K562 (cell line): Measurements from ENCODE around the gene PTPRG. TPM values are rescaled to one million over a fixed set of nuclear protein-coding genes. Genes with fewer than 3 reads are reported as not detected.

Experiments
- ATAC-seq: fragments of 200-7000 bp; cut with Tn5 transposase; 3 replicates; pipeline ENCODE4 v1.9.1; 2020; ENCODE audit warnings: moderate library complexity
- BruUV-seq: library from RNA; stranded (reverse); fragments of 400-500 nt; replicated peaks from 2 replicates; lab custom pipeline; 2021; lab: Mats Ljungman, UMichigan
- CTCF ChIA-PET: fragments of 300-600 bp; formaldehyde crosslinking; extraction: SDS; loops from one replicate; lab custom pipeline; 2021; ENCODE audit warnings: low intra/inter-chr PET ratio; lab: Yijun Ruan, JAX
- POLR2A ChIA-PET: fragments of 300-600, 350-650 bp; sonication (Branson Sonifier 250); formaldehyde crosslinking; extraction: SDS; loops from one replicate; lab custom pipeline; 2021; ENCODE audit warnings: antibody characterized with exemption, inconsistent platforms; lab: Yijun Ruan, JAX
- DNase-seq, 4 experiments: peaks; one replicate each; pipeline versions ENCODE4 v3.0.0 to v3.0.0-alpha.2; 2011 to 2018; ENCODE audit warnings: low spot score in 3 of 4, mixed read lengths in 3 of 4; ENCODE audit errors: extremely low read depth in 1 of 4
- FAIRE-seq: peaks from 2 replicates; lab custom pipeline; 2011; peaks lifted over from hg19 to GRCh38; lab: Jason Lieb, UNC
- H2AFZ ChIP-seq: 2 replicates; pipeline ENCODE4 v1.6.0; 2011; ENCODE audit warnings: low read depth, low read length, control low read depth, inconsistent platforms
- H3K27ac ChIP-seq: fragments of 200-600 bp; 3 replicates; pipeline ENCODE4 v1.8.0; 2011; ENCODE audit warnings: low read depth, mild to moderate bottlenecking, control low read depth, inconsistent platforms, low read length, moderate library complexity, mixed read lengths; ENCODE audit errors: extremely low read depth
- H3K27me3 ChIP-seq, 2 experiments: fragments of 300-600 bp in 1 of 2; 2 replicates in 1 of 2; 3 replicates in 1 of 2; pipeline versions ENCODE4 v1.6.0 to v1.8.0; 2011; ENCODE audit warnings: inconsistent platforms in 2 of 2, low read length in 2 of 2, mild to moderate bottlenecking in 1 of 2, mixed read lengths in 1 of 2, moderate library complexity in 1 of 2; ENCODE audit not compliant: control insufficient read depth in 2 of 2, insufficient read depth in 2 of 2
- H3K36me3 ChIP-seq: fragments of 300-600 bp; 3 replicates; pipeline ENCODE4 v1.8.0; 2011; ENCODE audit warnings: mild to moderate bottlenecking, low read length, inconsistent platforms; ENCODE audit not compliant: control insufficient read depth, insufficient read depth
- H3K4me1 ChIP-seq, 2 experiments: fragments of 200-600 bp in 1 of 2; replicated peaks in 1 of 2; 2 replicates in 1 of 2; 3 replicates in 1 of 2; pipeline versions ENCODE4 v1.5.1 to v1.8.0; 2011; ENCODE audit warnings: inconsistent platforms in 2 of 2, low read length in 2 of 2, mild to moderate bottlenecking in 1 of 2, mixed read lengths in 1 of 2, moderate library complexity in 1 of 2; ENCODE audit not compliant: control insufficient read depth in 2 of 2, insufficient read depth in 2 of 2
- H3K4me2 ChIP-seq: 2 replicates; pipeline ENCODE4 v1.6.1; 2011; ENCODE audit warnings: low read length, control low read depth, inconsistent platforms, mixed read lengths; ENCODE audit not compliant: insufficient read depth
- H3K4me3 ChIP-seq: fragments of 200-600 bp; sonication (generic), shearing (Covaris generic); 2 replicates; pipeline ENCODE4 v1.5.1; 2016; ENCODE audit warnings: control low read depth, inconsistent platforms
- H3K79me2 ChIP-seq: fragments of 200-600 bp; 3 replicates; pipeline ENCODE4 v1.8.0; 2011; ENCODE audit warnings: low read length, inconsistent platforms; ENCODE audit not compliant: control insufficient read depth, insufficient read depth
- H3K9ac ChIP-seq, 2 experiments: 2 replicates each; pipeline versions ENCODE4 v1.6.0 to v1.6.1; 2011; ENCODE audit warnings: low read depth in 2 of 2, low read length in 2 of 2, control low read depth in 1 of 2, inconsistent platforms in 1 of 2, mild to moderate bottlenecking in 1 of 2, mixed read lengths in 1 of 2; ENCODE audit not compliant: insufficient read depth in 1 of 2
- H3K9me1 ChIP-seq: one replicate; pipeline ENCODE4 v1.6.0; 2011; ENCODE audit warnings: inconsistent platforms, mild to moderate bottlenecking, low read length, moderate library complexity; ENCODE audit not compliant: control insufficient read depth, insufficient read depth
- H3K9me3 ChIP-seq: replicated peaks from 2 replicates; pipeline ENCODE4 v1.5.1; 2011; ENCODE audit warnings: low read depth, low read length, inconsistent platforms; ENCODE audit not compliant: control insufficient read depth, insufficient read depth
- H4K20me1 ChIP-seq: replicated peaks from 2 replicates; pipeline ENCODE4 v1.6.1; 2011; ENCODE audit warnings: low read length, inconsistent platforms, mixed read lengths; ENCODE audit not compliant: control insufficient read depth, insufficient read depth
- CCNT2 ChIP-seq: IDR thresholded peaks from 2 replicates; pipeline ENCODE4 v1.6.1; 2011; ENCODE audit warnings: borderline replicate concordance, low read depth, mild to moderate bottlenecking, moderate library complexity, mixed read lengths, low read length; ENCODE audit not compliant: insufficient read length; ENCODE audit errors: extremely low read depth
- ERF ChIP-seq: fragments of 450-650 bp; formaldehyde crosslinking; IDR thresholded peaks from 2 replicates; pipeline ENCODE4 v1.4.0; 2020; ENCODE audit warnings: mild to moderate bottlenecking, mixed read lengths
- FOS ChIP-seq: IDR thresholded peaks from 3 replicates; pipeline ENCODE4 v1.6.1; 2011; ENCODE audit not compliant: insufficient read length; ENCODE audit errors: extremely low read depth
- HDGF ChIP-seq: fragments of 450-650 bp; IDR thresholded peaks from 2 replicates; pipeline ENCODE4 v1.6.1; 2016
- KDM1A ChIP-seq, 2 experiments: fragments of 450-650 bp; IDR thresholded peaks; 2 replicates each; pipeline ENCODE4 v1.6.1; 2016; ENCODE audit warnings: mild to moderate bottlenecking in 2 of 2
- MBD1 ChIP-seq: fragments of 250-450 bp; sonication (Bioruptor Pico); IDR thresholded peaks from 2 replicates; pipeline ENCODE4 v1.8.0; 2022; ENCODE audit warnings: inconsistent platforms
- NEUROD1 ChIP-seq: fragments of 150-350 bp; IDR thresholded peaks from 2 replicates; pipeline ENCODE4 v1.6.1; 2014; ENCODE audit warnings: borderline replicate concordance, low read length, low read depth; ENCODE audit not compliant: partially characterized antibody
- NFATC3 ChIP-seq: fragments of 450-650 bp; IDR thresholded peaks from 2 replicates; pipeline ENCODE4 v1.6.1; 2017; ENCODE audit warnings: mild to moderate bottlenecking
- TCF3 ChIP-seq: sonication (generic); formaldehyde crosslinking; IDR thresholded peaks from 2 replicates; pipeline ENCODE4 v1.4.0; 2020; ENCODE audit warnings: mild to moderate bottlenecking, missing genetic modification reagents
- ZNF143 ChIP-seq: sonication (generic); formaldehyde crosslinking; IDR thresholded peaks from 2 replicates; pipeline ENCODE4 v1.9.0; 2022; ENCODE audit warnings: mild to moderate bottlenecking, missing genetic modification reagents
- ZNF584 ChIP-seq: fragments of 200-800 bp; sonication (Bioruptor generic); IDR thresholded peaks from 2 replicates; pipeline ENCODE4 v1.6.1; 2016; ENCODE audit warnings: low read depth, mild to moderate bottlenecking, missing genetic modification characterization, missing compliant biosample characterization
- WGBS: fragments of 100-300 bp; shearing (Covaris generic); methylation state at CpG from one replicate; pipeline ENCODE4 v1.1.6; 2016; ENCODE audit warnings: low coverage, mixed read lengths; ENCODE audit not compliant: insufficient coverage; ENCODE audit errors: missing lambda C conversion rate; 5-methylcytosine and 5-hydroxymethylcytosine counted together
- in situ Hi-C: fragments of 300-500 bp; cut with MboI; formaldehyde crosslinking; loops from 4 replicates; pipeline ENCODE4 v1.15.0; 2018; ENCODE audit warnings: inconsistent platforms, mixed read lengths
- intact Hi-C: fragments of 100-400 bp; cut with micrococcal nuclease; formaldehyde crosslinking; loops from 2 replicates; pipeline ENCODE4 v1.14.2; 2022
- polyA plus RNA-seq, 8 experiments: library from polyadenylated mRNA; depleted of rRNA in 4 of 8; stranded (reverse) in 5 of 8; unstranded in 3 of 8; fragments of >200 nt; fragmentation: Nextera tagmentation in 2 of 8; fragmentation: Illumina TruSeq in 1 of 8; extraction: Ambion mirVana in 2 of 8; extraction: Trizol in 1 of 8; gene quantifications; 2 replicates each; pipeline versions ENCODE4 v1.2.1 to v1.2.3, GENCODE V29; 2011 to 2014; ENCODE audit warnings: inconsistent platforms in 1 of 8, missing spikeins in 1 of 8
- total RNA-seq, 7 experiments: library from RNA; depleted of rRNA in 6 of 7; stranded (reverse); fragments of >200 nt in 6 of 7; fragmentation: Illumina TruSeq in 2 of 7; extraction: Trizol in 2 of 7; gene quantifications; 2 replicates each; pipeline versions ENCODE4 v1.2.1 to v1.2.3, GENCODE V29; 2011 to 2021; ENCODE audit warnings: low replicate concordance in 1 of 7

PTPRG gene
- total and polyA plus RNA-seq, 9 of the 15 experiments (the other 6 are each of a cell fraction or from before 2014, with no cell fraction given) = 0.16 TPM; not detected in 8

- no peak for TF ChIP-seq ZNF143 (CRISPR knock-in tag)
- no peak for TF ChIP-seq ZNF584 (CRISPR knock-in tag)
- no peak for TF ChIP-seq FOS
- TF ChIP-seq ERF (CRISPR knock-in tag) = no peak
- no peak for TF ChIP-seq KDM1A (IDR thresholded peaks at IDR 0.05)
- no peak for TF ChIP-seq HDGF
- TF ChIP-seq CCNT2 = no peak
- no peak for TF ChIP-seq TCF3 (CRISPR knock-in tag)
- TF ChIP-seq NFATC3 = no peak
- TF ChIP-seq NEUROD1 = no peak
- TF ChIP-seq MBD1 = no peak
These were observed 367.5 kb downstream of the PTPRG start for GRCh38 chr3:61928776-61929314.

More at GRCh38 chr3:61928776-61929314, 367.5 kb downstream of the PTPRG start:
- H3K4me1 ChIP-seq = no peaks in the 10 kb centered on the region
- no peak for FAIRE-seq
- no peaks in the 10 kb centered on the region for H3K36me3 ChIP-seq
- no peak overlapping the region for H3K9ac ChIP-seq
- intact Hi-C loops (no loop called here), in situ Hi-C loops (no loop called here)
- no peaks in the 10 kb centered on the region for H3K79me2 ChIP-seq
- POLR2A ChIA-PET = no interaction called here
- BruUV-seq = no TSS peak
- CTCF ChIA-PET = no interaction called here
- H3K27ac ChIP-seq = no peak overlapping the region
- no peak for ATAC-seq
- no peak overlapping the region for H3K4me3 ChIP-seq
- H3K4me2 ChIP-seq = no peak overlapping the region
- H4K20me1 ChIP-seq = no peaks in the 10 kb centered on the region
- no peaks in the 10 kb centered on the region for H3K9me3 ChIP-seq
- H3K27me3 ChIP-seq = no peaks in the 10 kb centered on the region
- 0% methylated on average over 4 of the region's 4 CpGs for WGBS
- no peak for DNase-seq
- H3K9me1 ChIP-seq = no peaks in the 10 kb centered on the region
- no peak overlapping the region for H2AFZ ChIP-seq
